B cell (primary cell): ENCODE results near the gene PPP1R27. TPM values are rescaled to one million over a fixed set of nuclear protein-coding genes. Genes with fewer than 3 reads are reported as not detected.
A peak's percentile ranks its signal among the peaks of the same experiment; 100 is the strongest.

Experiments
- ATAC-seq: fragments of 200-7000 bp; cut with Tn5 transposase; one replicate; pipeline ENCODE4 v1.10.0; 2021; ENCODE audit warnings: low read depth, mild to moderate bottlenecking, moderate number of reproducible peaks, moderate library complexity
- CTCF ChIA-PET: fragments of 350-600 bp; sonication (Branson Sonifier 250); formaldehyde crosslinking; loops from one replicate; lab custom pipeline; 2021; ENCODE audit warnings: antibody characterized with exemption, inconsistent platforms; lab: Charles Lee
- POLR2A ChIA-PET: fragments of 350-600 bp; sonication (Branson Sonifier 250); formaldehyde crosslinking; loops from one replicate; lab custom pipeline; 2021; ENCODE audit warnings: antibody characterized with exemption; lab: Charles Lee
- DNase-seq: peaks from one replicate; pipeline ENCODE4 v3.0.0; 2013
- H2AFZ ChIP-seq: 2 replicates; pipeline ENCODE4 v1.6.1; 2012; ENCODE audit warnings: mild to moderate bottlenecking, low read depth, low read length; ENCODE audit not compliant: insufficient read depth, poor library complexity, severe bottlenecking
- H3K27ac ChIP-seq, 2 donors: 1 replicate in 1 of 2; 2 replicates in 1 of 2; pipeline ENCODE4 v1.5.1; 2012 to 2013; ENCODE audit warnings: low read length in 2 of 2, mild to moderate bottlenecking in 2 of 2, moderate library complexity in 1 of 2
- H3K27me3 ChIP-seq, 4 experiments: fragments of 200-600 bp in 1 of 4; sonication (generic) in 1 of 4; replicated peaks in 1 of 4; 1 replicate in 2 of 4; 2 replicates in 2 of 4; pipeline versions ENCODE4 v1.6.1 to v1.7.0; 2013 to 2016; ENCODE audit warnings: low read length in 3 of 4, mild to moderate bottlenecking in 2 of 4, mixed read lengths in 1 of 4, moderate library complexity in 1 of 4; ENCODE audit not compliant: insufficient read depth in 4 of 4, control insufficient read depth in 3 of 4; ENCODE audit errors: control extremely low read depth in 1 of 4
- H3K36me3 ChIP-seq, 2 experiments: replicated peaks in 1 of 2; 1 replicate in 1 of 2; 2 replicates in 1 of 2; pipeline versions ENCODE4 v1.6.1 to v1.7.1; 2013; ENCODE audit warnings: low read length in 1 of 2; ENCODE audit not compliant: insufficient read depth in 2 of 2, control insufficient read depth in 1 of 2; ENCODE audit errors: control extremely low read depth in 1 of 2, extremely low read depth in 1 of 2
- H3K4me1 ChIP-seq, 2 donors: fragments of 200-600 bp in 1 of 2; sonication (generic) in 1 of 2; 1 replicate in 1 of 2; 2 replicates in 1 of 2; pipeline versions ENCODE4 v1.5.1 to v1.6.1; 2013 to 2017; ENCODE audit warnings: low read length in 2 of 2; ENCODE audit not compliant: control insufficient read depth in 2 of 2, insufficient read depth in 2 of 2
- H3K4me2 ChIP-seq: replicated peaks from 2 replicates; pipeline ENCODE3; 2012; ENCODE audit warnings: mild to moderate bottlenecking, low read depth, low read length; ENCODE audit not compliant: poor library complexity, severe bottlenecking
- H3K4me3 ChIP-seq, 5 experiments: fragments of 200-600 bp in 1 of 5; sonication (generic) in 1 of 5; 1 replicate in 3 of 5; 2 replicates in 2 of 5; pipeline versions ENCODE4 v1.5.1 to v1.7.0; 2011 to 2016; ENCODE audit warnings: low read length in 4 of 5, mild to moderate bottlenecking in 4 of 5, low read depth in 2 of 5, control low read depth in 1 of 5, moderate library complexity in 1 of 5; ENCODE audit not compliant: insufficient read depth in 1 of 5; ENCODE audit errors: control extremely low read depth in 1 of 5, extremely low read depth in 1 of 5
- H3K79me2 ChIP-seq: fragments of 200-600 bp; sonication (generic); one replicate; pipeline ENCODE4 v1.6.0; 2016; ENCODE audit warnings: low read length; ENCODE audit not compliant: control insufficient read depth, insufficient read depth
- H3K9ac ChIP-seq: fragments of 200-600 bp; sonication (generic); 2 replicates; pipeline ENCODE4 v1.6.1; 2017; ENCODE audit warnings: mild to moderate bottlenecking, low read length, moderate library complexity
- H3K9me3 ChIP-seq, 3 donors: one replicate each; pipeline versions ENCODE4 v1.6.1 to v1.7.1; 2013; ENCODE audit warnings: low read length in 2 of 3; ENCODE audit not compliant: control insufficient read depth in 2 of 3, insufficient read depth in 1 of 3; ENCODE audit errors: control extremely low read depth in 1 of 3
- H4K20me1 ChIP-seq: 2 replicates; pipeline ENCODE4 v1.6.0; 2012; ENCODE audit warnings: mild to moderate bottlenecking, low read length; ENCODE audit not compliant: insufficient read depth, control insufficient read depth, poor library complexity, severe bottlenecking
- H3K27ac Mint-ChIP-seq: one replicate; pipeline ENCODE4 v1.8.0; 2021; ENCODE audit warnings: mixed read lengths
- H3K27me3 Mint-ChIP-seq: one replicate; pipeline ENCODE4 v1.8.0; 2021; ENCODE audit warnings: mixed read lengths
- H3K4me1 Mint-ChIP-seq: one replicate; pipeline ENCODE4 v1.8.0; 2021; ENCODE audit warnings: mixed read lengths
- H3K4me3 Mint-ChIP-seq: one replicate; pipeline ENCODE4 v1.8.0; 2021; ENCODE audit warnings: mixed read lengths
- H3K9me3 Mint-ChIP-seq: one replicate; pipeline ENCODE4 v1.8.0; 2022; ENCODE audit warnings: mixed read lengths; ENCODE audit not compliant: insufficient read depth
- EZH2 ChIP-seq: IDR thresholded peaks from 2 replicates; pipeline ENCODE4 v1.6.1; 2012; ENCODE audit warnings: borderline replicate concordance, low read depth, mild to moderate bottlenecking, moderate library complexity, low read length; ENCODE audit not compliant: insufficient read depth, poor library complexity, severe bottlenecking
- WGBS: methylation state at CpG from one replicate; pipeline ENCODE4 v1.1.5; 2013; ENCODE audit warnings: missing lambda C conversion rate; ENCODE audit not compliant: insufficient coverage; 5-methylcytosine and 5-hydroxymethylcytosine counted together
- intact Hi-C: fragments of 100-400 bp; cut with micrococcal nuclease; formaldehyde crosslinking; loops from one replicate; pipeline ENCODE4 v1.10.0; 2022
- polyA plus RNA-seq: library from polyadenylated mRNA; depleted of rRNA; stranded (reverse); fragments of >200 nt; gene quantifications from 2 replicates; pipeline ENCODE4 v1.2.3, GENCODE V29; 2012
- total RNA-seq, 2 donors: library from RNA; stranded (reverse); fragments of 120-200 nt in 1 of 2; gene quantifications; 1 replicate in 1 of 2; 2 replicates in 1 of 2; pipeline versions ENCODE4 v1.2.3 to v1.2.4, GENCODE V29; 2013 to 2022
- TF ChIP-seq, protein P1 (sequence below): fragments of 200-600 bp; IDR thresholded peaks from one replicate; pipeline ENCODE4 v1.8.0; 2022; ENCODE audit warnings: antibody characterized with exemption, mild to moderate bottlenecking

The PPP1R27 gene
- total and polyA plus RNA-seq, 2 donors (not counting 1 experiment from before 2014, with no cell fraction given): not detected

DNA sequence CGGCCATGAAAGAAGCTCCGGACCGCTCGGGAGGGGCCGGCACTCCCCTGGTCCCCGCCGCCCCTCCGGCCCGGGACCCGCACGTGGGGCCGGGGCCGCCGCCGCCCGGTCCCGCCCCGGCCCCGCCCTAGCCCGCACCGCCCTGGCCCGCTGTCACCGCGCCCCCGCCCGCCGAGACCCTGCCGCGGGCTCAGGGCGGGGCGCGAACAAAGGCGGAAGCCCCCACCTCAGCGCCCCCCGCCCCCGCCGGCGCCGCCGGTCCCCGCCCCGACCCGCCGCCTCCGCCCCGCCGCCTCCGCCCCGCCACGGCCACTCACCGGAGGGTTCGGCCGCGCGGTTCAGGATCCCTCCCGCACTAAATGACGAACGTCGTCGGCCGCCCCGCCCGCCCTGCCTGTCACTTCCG is 36.1 kb upstream of the PPP1R27 start, which contains the start of gene ARHGDIA:
Gene ARHGDIA (minus strand): TSS at position 357 of the 406 bp plus-strand sequence. CDS start 1,407 bp downstream, outside the sequence.
- Histone ChIP-seq H3K4me2 (peak within 1 kb of the TSS; percentile 99), H2AFZ (peak within 1 kb of the TSS; percentile 98), H3K9me3 (no peaks in the 10 kb centered on the region), H4K20me1 (peaks cover 47% of the 10 kb centered on the region), H3K79me2 (peaks cover 50% of the 10 kb centered on the region), H3K9ac (peak within 1 kb of the TSS; percentile 97), H3K4me3 (peak within 1 kb of the TSS; percentile 58 to 90 (median 84)), H3K4me1 (peaks cover 22 to 39% of the 10 kb centered on the region in 2 donors), H3K27ac (peak within 1 kb of the TSS; percentile 90 to 99), H3K27me3 (no peaks in the 10 kb centered on the region), H3K36me3 (peaks cover 1 to 25% of the 10 kb centered on the region in 2 experiments)
- Mint-ChIP-seq H3K9me3 (no peaks in the 10 kb centered on the region), H3K27me3 (no peaks in the 10 kb centered on the region), H3K4me1 (peaks cover 33% of the 10 kb centered on the region), H3K4me3 (peak within 1 kb of the TSS; percentile 89), H3K27ac (peak within 1 kb of the TSS; percentile 98)
- ATAC-seq: peak; percentile 62
- DNase-seq: no peak
- WGBS: under 1% methylated on average over 54 of the region's 64 CpGs
- TF ChIP-seq, protein P1, sequence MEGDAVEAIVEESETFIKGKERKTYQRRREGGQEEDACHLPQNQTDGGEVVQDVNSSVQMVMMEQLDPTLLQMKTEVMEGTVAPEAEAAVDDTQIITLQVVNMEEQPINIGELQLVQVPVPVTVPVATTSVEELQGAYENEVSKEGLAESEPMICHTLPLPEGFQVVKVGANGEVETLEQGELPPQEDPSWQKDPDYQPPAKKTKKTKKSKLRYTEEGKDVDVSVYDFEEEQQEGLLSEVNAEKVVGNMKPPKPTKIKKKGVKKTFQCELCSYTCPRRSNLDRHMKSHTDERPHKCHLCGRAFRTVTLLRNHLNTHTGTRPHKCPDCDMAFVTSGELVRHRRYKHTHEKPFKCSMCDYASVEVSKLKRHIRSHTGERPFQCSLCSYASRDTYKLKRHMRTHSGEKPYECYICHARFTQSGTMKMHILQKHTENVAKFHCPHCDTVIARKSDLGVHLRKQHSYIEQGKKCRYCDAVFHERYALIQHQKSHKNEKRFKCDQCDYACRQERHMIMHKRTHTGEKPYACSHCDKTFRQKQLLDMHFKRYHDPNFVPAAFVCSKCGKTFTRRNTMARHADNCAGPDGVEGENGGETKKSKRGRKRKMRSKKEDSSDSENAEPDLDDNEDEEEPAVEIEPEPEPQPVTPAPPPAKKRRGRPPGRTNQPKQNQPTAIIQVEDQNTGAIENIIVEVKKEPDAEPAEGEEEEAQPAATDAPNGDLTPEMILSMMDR: no peak
- no peak for TF ChIP-seq EZH2
- intact Hi-C loops: loop anchor here (1.0 to 2.0 kb wide), 6 partner anchors 11 to 152 kb away; partner anchors contain the start of genes ALYREF, ANAPC11, LRRC45 and MAFG
- ChIA-PET POLR2A (interaction anchor here (1.0 to 2.5 kb wide), 2 partner anchors 10 to 38 kb away, joined by 7 to 15 read pairs; partner anchors contain the start of genes MCRIP1 and P4HB), CTCF (interaction anchor here (1.7 to 2.0 kb wide), 2 partner anchors 10 to 38 kb away, joined by 4 to 7 read pairs; partner anchors contain the start of genes MCRIP1 and P4HB)
